Esophagus (tissue), 2 donors: ENCODE data around the gene DNAJB11. TPM values are rescaled to one million over a fixed set of nuclear protein-coding genes. Genes with fewer than 3 reads are reported as not detected.
"Not testable (repeated sequence)": the region's sequence is repeated elsewhere in the genome, so short reads cannot be mapped to it uniquely, and the experiment has no call there.

Source experiments
- H3K27ac ChIP-seq, 2 donors: one replicate each; pipeline ENCODE4 v1.5.1; 2013; ENCODE audit warnings: low read depth in 2 of 2, mild to moderate bottlenecking in 2 of 2, inconsistent platforms in 1 of 2, low read length in 1 of 2, moderate library complexity in 1 of 2
- H3K27me3 ChIP-seq, 2 donors: one replicate each; pipeline ENCODE4 v1.6.1; 2013; ENCODE audit warnings: low read length in 2 of 2, control low read depth in 1 of 2, mild to moderate bottlenecking in 1 of 2; ENCODE audit not compliant: insufficient read depth in 2 of 2, control insufficient read depth in 1 of 2
- H3K36me3 ChIP-seq, 2 donors: one replicate each; pipeline ENCODE4 v1.6.1; 2013; ENCODE audit warnings: low read length in 1 of 2; ENCODE audit not compliant: control insufficient read depth in 2 of 2, insufficient read depth in 2 of 2
- H3K4me1 ChIP-seq, 2 donors: one replicate each; pipeline ENCODE4 v1.6.1; 2013; ENCODE audit warnings: low read length in 1 of 2; ENCODE audit not compliant: control insufficient read depth in 2 of 2, insufficient read depth in 2 of 2
- H3K4me3 ChIP-seq, 2 donors: one replicate each; pipeline ENCODE4 v1.5.1; 2013; ENCODE audit warnings: low read length in 2 of 2, mild to moderate bottlenecking in 2 of 2, low read depth in 1 of 2, moderate library complexity in 1 of 2
- H3K9me3 ChIP-seq, 2 donors: one replicate each; pipeline ENCODE4 v1.6.1; 2013; ENCODE audit warnings: mild to moderate bottlenecking in 2 of 2, low read depth in 1 of 2, low read length in 1 of 2, moderate library complexity in 1 of 2; ENCODE audit not compliant: control insufficient read depth in 2 of 2, insufficient read depth in 1 of 2
- WGBS, 2 donors: extraction: QIAGEN DNeasy Blood & Tissue Kit; methylation state at CpG; one replicate each; pipeline ENCODE4 v1.1.7; 2013; 5-methylcytosine and 5-hydroxymethylcytosine counted together
- polyA plus RNA-seq, 2 donors: library from polyadenylated mRNA; stranded (reverse); fragments of 200-250 nt; gene quantifications; one replicate each; pipeline ENCODE4 v1.2.3, GENCODE V29; 2013
- donor health status: healthy with polysubstance abuse.
- donor health status: Bipolar disorder and iron deficiency.

The DNAJB11 gene
- polyA plus RNA-seq, 2 donors, result 30.7 to 43.4 TPM

DNA sequence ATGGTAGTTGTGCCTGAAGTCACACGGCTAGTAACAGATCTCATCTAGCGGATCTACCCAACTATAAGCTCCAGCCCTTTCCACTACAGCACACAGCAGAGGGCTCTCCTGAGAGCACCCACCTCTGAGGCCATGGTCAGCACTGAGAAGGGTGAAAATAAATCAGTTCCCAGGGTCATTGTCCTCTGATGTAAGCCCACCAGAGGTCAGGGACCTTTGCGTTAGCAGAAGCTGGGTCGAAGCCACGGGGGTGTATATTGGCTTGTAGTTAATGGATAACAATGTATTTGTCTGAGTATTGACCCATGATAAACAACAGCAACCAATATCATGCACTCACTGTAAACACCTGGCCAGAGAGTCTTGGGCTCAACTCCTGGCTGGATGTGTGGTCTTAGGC lies 63.7 kb downstream of the DNAJB11 start:
- not testable (repeated sequence) for H3K27ac ChIP-seq, H3K36me3 ChIP-seq, H3K4me3 ChIP-seq, H3K27me3 ChIP-seq, H3K9me3 ChIP-seq, H3K4me1 ChIP-seq
- 82 to 86% methylated on average over 5 of the region's 5 CpGs for WGBS, 2 donors

Other genes starting within 250 kb of the DNAJB11 start
- gene DGKG, start 208.5 kb upstream of the DNAJB11 start, polyA plus RNA-seq, result 1 to 10 TPM in 1 of 2 donors, under 1 TPM in 1; 0.88 to 1.6 TPM
- 1 to 10 TPM; 1.4 to 5.0 TPM for gene CRYGS, start 26.3 kb upstream of the DNAJB11 start, polyA plus RNA-seq
- gene TBCCD1, start 3.4 kb upstream of the DNAJB11 start, polyA plus RNA-seq, result 1 to 10 TPM; 2.7 to 4.4 TPM
- under 1 TPM; 0.06 TPM for gene AHSG, start 42.3 kb downstream of the DNAJB11 start, polyA plus RNA-seq
- gene FETUB, start 69.7 kb downstream of the DNAJB11 start, polyA plus RNA-seq, result 1 to 10 TPM; 3.3 to 5.0 TPM
- under 1 TPM in 1 of 2 donors, not detected in 1; 0.05 TPM for gene HRG, start 95.3 kb downstream of the DNAJB11 start, polyA plus RNA-seq
- gene KNG1, start 146.6 kb downstream of the DNAJB11 start, polyA plus RNA-seq, result not detected
- gene EIF4A2, start 212.9 kb downstream of the DNAJB11 start, polyA plus RNA-seq, result 100 to 1,000 TPM; 184 to 241 TPM
- 10 to 100 TPM; 17.8 to 18.8 TPM for gene RFC4, start 235.8 kb downstream of the DNAJB11 start, polyA plus RNA-seq